GM12875 (cell line): ENCODE data around the gene FSTL5.

ENCODE experiments used
- H3K4me3 ChIP-seq: one replicate; pipeline ENCODE4 v1.5.1; 2011; ENCODE audit warnings: low read depth, low read length, control low read depth
- CTCF ChIP-seq: IDR thresholded peaks from 2 replicates; pipeline ENCODE4 v1.5.1; 2011; ENCODE audit warnings: low read depth, mild to moderate bottlenecking, control low read depth, inconsistent platforms, low read length, moderate library complexity, borderline replicate concordance; ENCODE audit not compliant: insufficient read depth

Gene FSTL5

GRCh38 chr4:161540265-161540664 lies 623.5 kb downstream of the FSTL5 start:
- no peak for TF ChIP-seq CTCF
- no peak overlapping the region for H3K4me3 ChIP-seq

GRCh38 chr4:161538941-161539340 lies 624.9 kb downstream of the FSTL5 start:
- TF ChIP-seq CTCF, result no peak
- no peak overlapping the region for H3K4me3 ChIP-seq

- no peak for TF ChIP-seq CTCF
Measured at GRCh38 chr4:161530710-161531109, 633.1 kb downstream of the FSTL5 start.

GRCh38 chr4:161525121-161525520 lies 638.7 kb downstream of the FSTL5 start:
- no peak for TF ChIP-seq CTCF

More at GRCh38 chr4:161530710-161531109, 633.1 kb downstream of the FSTL5 start:
- no peak overlapping the region for H3K4me3 ChIP-seq

GRCh38 chr4:161522031-161522430 lies 641.8 kb downstream of the FSTL5 start:
- TF ChIP-seq CTCF, result no peak
- H3K4me3 ChIP-seq, result no peak overlapping the region

More at GRCh38 chr4:161525121-161525520, 638.7 kb downstream of the FSTL5 start:
- H3K4me3 ChIP-seq, result no peak overlapping the region

GRCh38 chr4:161519611-161520010 lies 644.2 kb downstream of the FSTL5 start:
- no peak overlapping the region for H3K4me3 ChIP-seq
- TF ChIP-seq CTCF, result no peak

GRCh38 chr4:161517941-161518340 lies 645.9 kb downstream of the FSTL5 start:
- H3K4me3 ChIP-seq, result no peak overlapping the region
- no peak for TF ChIP-seq CTCF
